Esophagus squamous epithelium (tissue), 4 donors: Measurements from ENCODE around the gene LRIG1.

Experiments used
- CTCF ChIP-seq, 6 experiments: fragments of 450-650 bp in 4 of 6; fragments of 200-600 bp in 2 of 6; sonication (generic) in 2 of 6; IDR thresholded peaks; one replicate each; pipeline ENCODE4 v1.5.1; 2016 to 2019; ENCODE audit warnings: antibody characterized with exemption in 6 of 6, mild to moderate bottlenecking in 4 of 6, moderate library complexity in 4 of 6
- POLR2A ChIP-seq, 4 donors: fragments of 450-650 bp; IDR thresholded peaks; one replicate each; pipeline ENCODE4 v1.6.1; 2017; ENCODE audit warnings: antibody characterized with exemption in 4 of 4, mild to moderate bottlenecking in 4 of 4, moderate library complexity in 3 of 4

GRCh38 chr3:66536791-66537190, 36.0 kb upstream of the LRIG1 start:
- TF ChIP-seq CTCF (IDR thresholded peaks at IDR 0.05) (no peak), POLR2A (IDR thresholded peaks at IDR 0.05) (no peak)
